Ascending aorta (tissue), 2 donors: Measurements from ENCODE around the gene GTSE1. TPM values are rescaled to one million over a fixed set of nuclear protein-coding genes. Genes with fewer than 3 reads are reported as not detected.

Experiments
- DNase-seq, 2 donors: peaks; one replicate each; pipeline ENCODE4 v3.0.0-alpha.2; 2019; ENCODE audit warnings: low spot score in 2 of 2
- H3K27ac ChIP-seq, 2 donors: fragments of 200-600 bp; sonication (generic); one replicate each; pipeline ENCODE4 v1.5.1; 2016 to 2017; ENCODE audit warnings: mild to moderate bottlenecking in 1 of 2
- H3K27me3 ChIP-seq: fragments of 200-600 bp; sonication (generic); one replicate; pipeline ENCODE4 v1.5.1; 2017
- H3K36me3 ChIP-seq, 2 donors: fragments of 200-600 bp; sonication (generic); one replicate each; pipeline ENCODE4 v1.5.1; 2016
- H3K4me1 ChIP-seq, 2 donors: fragments of 200-600 bp; sonication (generic); one replicate each; pipeline ENCODE4 v1.5.1; 2016 to 2017; ENCODE audit warnings: mild to moderate bottlenecking in 1 of 2
- H3K4me3 ChIP-seq, 2 donors: fragments of 200-600 bp; sonication (generic); one replicate each; pipeline ENCODE4 v1.5.1; 2016 to 2017; ENCODE audit warnings: mild to moderate bottlenecking in 1 of 2
- H3K9me3 ChIP-seq, 2 donors: fragments of 200-600 bp; sonication (generic); one replicate each; pipeline ENCODE4 v1.5.1; 2016
- intact Hi-C: fragments of 100-400 bp; cut with DNase I; formaldehyde crosslinking; loops from one replicate; pipeline ENCODE4 v1.15.1; 2023
- total RNA-seq: library from RNA; depleted of rRNA; stranded (reverse); fragments of >200 nt; gene quantifications from one replicate; pipeline ENCODE4 v1.1.0, GENCODE V29; 2016
- TF ChIP-seq, protein P1 (sequence below), 3 experiments: fragments of 200-600 bp in 2 of 3; fragments of 450-650 bp in 1 of 3; sonication (generic) in 2 of 3; IDR thresholded peaks; one replicate each; pipeline ENCODE4 v1.5.1; 2016 to 2019; ENCODE audit warnings: antibody characterized with exemption in 3 of 3, mild to moderate bottlenecking in 1 of 3, moderate library complexity in 1 of 3

GTSE1 gene
- total RNA-seq, 1 donor from 2014 or later = not detected

DNA sequence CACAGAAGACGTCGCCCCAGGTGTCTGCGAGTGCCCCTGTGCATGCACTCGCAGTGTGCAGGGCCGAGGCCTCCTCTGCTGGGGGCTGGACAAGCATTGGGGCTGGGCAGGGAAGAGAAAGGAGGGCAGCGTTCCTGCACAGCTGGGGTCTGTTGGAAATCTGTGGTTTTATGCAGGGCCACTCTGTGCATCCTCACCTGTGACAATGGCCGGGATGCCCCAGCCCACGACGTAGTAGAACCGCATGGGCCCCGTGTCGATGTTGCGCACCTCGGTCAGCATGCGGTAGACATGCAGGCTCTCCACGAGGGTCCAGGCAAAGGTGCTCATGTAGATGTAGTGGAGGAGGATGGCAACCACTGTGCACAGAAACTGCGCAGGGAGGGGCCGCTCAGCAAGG, 76.0 kb downstream of the GTSE1 start:
- Histone ChIP-seq H3K36me3 (no peaks in the 10 kb centered on the region), H3K9me3 (peaks cover 0 to 15% of the 10 kb centered on the region in 2 donors), H3K27ac (no peak overlapping the region), H3K4me1 (no peaks in the 10 kb centered on the region), H3K4me3 (no peak overlapping the region), H3K27me3 (no peaks in the 10 kb centered on the region)
- intact Hi-C loops = no loop called here
- DNase-seq = no peak
- TF ChIP-seq, protein P1, sequence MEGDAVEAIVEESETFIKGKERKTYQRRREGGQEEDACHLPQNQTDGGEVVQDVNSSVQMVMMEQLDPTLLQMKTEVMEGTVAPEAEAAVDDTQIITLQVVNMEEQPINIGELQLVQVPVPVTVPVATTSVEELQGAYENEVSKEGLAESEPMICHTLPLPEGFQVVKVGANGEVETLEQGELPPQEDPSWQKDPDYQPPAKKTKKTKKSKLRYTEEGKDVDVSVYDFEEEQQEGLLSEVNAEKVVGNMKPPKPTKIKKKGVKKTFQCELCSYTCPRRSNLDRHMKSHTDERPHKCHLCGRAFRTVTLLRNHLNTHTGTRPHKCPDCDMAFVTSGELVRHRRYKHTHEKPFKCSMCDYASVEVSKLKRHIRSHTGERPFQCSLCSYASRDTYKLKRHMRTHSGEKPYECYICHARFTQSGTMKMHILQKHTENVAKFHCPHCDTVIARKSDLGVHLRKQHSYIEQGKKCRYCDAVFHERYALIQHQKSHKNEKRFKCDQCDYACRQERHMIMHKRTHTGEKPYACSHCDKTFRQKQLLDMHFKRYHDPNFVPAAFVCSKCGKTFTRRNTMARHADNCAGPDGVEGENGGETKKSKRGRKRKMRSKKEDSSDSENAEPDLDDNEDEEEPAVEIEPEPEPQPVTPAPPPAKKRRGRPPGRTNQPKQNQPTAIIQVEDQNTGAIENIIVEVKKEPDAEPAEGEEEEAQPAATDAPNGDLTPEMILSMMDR (IDR thresholded peaks at IDR 0.05) = no peak

DNA sequence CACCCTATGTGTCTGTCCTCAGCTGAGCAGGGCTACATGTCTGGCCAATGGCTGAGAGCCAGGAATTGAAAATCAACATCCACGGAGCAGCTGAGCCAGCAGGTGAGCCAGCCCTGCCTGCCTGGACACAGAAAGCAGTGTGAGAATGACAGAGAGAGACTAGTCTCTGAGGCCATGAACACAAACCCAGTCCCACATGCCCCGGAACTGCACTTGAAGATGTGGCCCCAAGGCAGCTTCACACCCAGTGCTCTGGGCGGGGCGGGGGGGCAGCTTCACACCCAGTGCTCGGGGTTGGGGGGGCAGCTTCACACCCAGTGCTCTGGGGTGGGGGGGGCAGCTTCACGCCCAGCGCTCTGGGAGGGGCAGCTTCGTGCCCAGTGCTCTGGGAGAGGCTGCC, 76.5 kb downstream of the GTSE1 start:
- Histone ChIP-seq H3K9me3 (peaks cover 0 to 15% of the 10 kb centered on the region in 2 donors), H3K36me3 (no peaks in the 10 kb centered on the region), H3K27me3 (no peaks in the 10 kb centered on the region), H3K27ac (no peak overlapping the region), H3K4me1 (no peaks in the 10 kb centered on the region), H3K4me3 (no peak overlapping the region)
- TF ChIP-seq, protein P1 (IDR thresholded peaks at IDR 0.05) = no peak
- intact Hi-C loops = no loop called here
- no peak for DNase-seq

DNA sequence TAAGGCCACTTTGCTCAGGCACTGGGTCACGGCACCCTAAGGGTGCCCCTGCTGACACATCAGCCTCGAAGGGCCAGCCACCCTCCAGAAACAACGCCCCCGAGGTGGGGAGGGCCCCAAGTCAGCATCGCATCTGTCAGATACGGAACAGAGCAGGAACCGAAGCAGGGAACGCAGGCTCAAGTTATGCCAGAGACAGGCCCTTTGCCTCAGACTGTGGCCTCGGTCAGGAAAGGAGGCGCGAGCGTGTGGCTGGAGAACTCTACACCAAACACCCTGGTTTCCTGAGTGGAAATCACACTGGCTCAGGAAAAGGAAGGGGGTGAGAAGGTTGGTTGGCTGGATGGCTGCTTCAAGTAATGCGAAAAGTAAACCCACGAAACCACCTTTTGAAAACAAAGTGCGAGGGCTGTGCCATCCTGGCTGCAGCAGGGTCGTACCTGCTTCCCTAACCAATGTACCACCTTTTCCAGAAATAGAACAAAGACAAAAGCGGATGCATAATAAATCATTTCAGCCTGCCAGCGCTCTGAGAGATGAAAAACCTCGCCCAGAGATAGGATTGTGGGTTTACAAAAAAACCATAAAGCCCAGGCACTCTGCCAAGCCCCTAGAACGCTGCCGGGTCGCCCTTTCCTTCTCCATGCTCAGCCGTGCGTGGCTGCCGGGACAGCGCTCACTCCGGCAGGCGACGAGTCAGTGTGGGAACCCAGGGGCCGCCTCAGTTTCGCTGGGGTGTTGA, 77.4 kb downstream of the GTSE1 start:
- Histone ChIP-seq H3K4me3 (no peak overlapping the region), H3K27me3 (no peaks in the 10 kb centered on the region), H3K4me1 (no peaks in the 10 kb centered on the region), H3K27ac (no peak overlapping the region), H3K36me3 (no peaks in the 10 kb centered on the region), H3K9me3 (peaks cover 0 to 15% of the 10 kb centered on the region in 2 donors)
- DNase-seq = no peak
- intact Hi-C loops = no loop called here
- TF ChIP-seq, protein P1 (IDR thresholded peaks at IDR 0.05) = no peak

DNA sequence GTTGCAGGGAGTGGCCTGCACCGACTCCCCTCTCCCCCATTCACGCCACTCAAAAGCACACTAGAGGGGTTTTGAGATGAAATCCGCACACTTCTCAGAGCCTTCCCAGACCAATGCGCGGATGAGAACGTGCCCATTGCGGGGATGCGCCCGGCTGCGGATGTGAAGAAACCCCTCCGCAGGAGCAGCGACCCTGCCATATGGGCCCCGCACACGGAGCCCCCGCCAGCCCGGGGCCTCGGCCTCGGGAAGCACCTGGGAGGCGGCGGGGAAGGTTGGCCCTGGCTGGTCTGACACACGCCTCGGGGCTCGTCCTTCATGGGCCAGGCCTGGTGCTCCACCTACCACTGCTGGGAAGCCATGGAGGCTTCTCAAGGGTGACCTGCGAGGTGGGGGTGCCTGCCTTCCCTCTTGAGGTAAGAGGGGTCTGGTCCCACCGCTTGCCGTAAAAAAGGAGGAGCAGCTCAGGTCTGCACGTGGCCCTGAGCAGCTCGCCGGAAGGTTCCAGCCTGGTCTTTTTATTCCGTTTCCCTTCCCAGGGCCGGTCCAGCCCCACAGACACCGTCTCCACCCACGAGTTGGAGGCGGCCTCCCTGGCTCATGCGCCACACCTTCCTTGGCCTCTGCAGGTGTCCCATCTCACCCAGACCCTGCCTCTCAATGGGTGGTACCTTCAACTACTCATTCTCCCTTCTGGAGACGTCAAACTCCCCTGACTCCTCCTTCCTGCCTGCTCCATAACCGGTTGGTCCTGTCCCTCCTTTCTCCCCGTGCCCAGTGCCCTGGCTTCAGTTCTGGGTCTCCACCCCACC, 78.2 kb downstream of the GTSE1 start:
- Histone ChIP-seq H3K9me3 (peaks cover 0 to 15% of the 10 kb centered on the region in 2 donors), H3K27me3 (no peaks in the 10 kb centered on the region), H3K4me3 (no peak overlapping the region), H3K4me1 (no peaks in the 10 kb centered on the region), H3K27ac (no peak overlapping the region), H3K36me3 (no peaks in the 10 kb centered on the region)
- intact Hi-C loops = no loop called here
- TF ChIP-seq, protein P1 (IDR thresholded peaks at IDR 0.05) = no peak
- no peak for DNase-seq

DNA sequence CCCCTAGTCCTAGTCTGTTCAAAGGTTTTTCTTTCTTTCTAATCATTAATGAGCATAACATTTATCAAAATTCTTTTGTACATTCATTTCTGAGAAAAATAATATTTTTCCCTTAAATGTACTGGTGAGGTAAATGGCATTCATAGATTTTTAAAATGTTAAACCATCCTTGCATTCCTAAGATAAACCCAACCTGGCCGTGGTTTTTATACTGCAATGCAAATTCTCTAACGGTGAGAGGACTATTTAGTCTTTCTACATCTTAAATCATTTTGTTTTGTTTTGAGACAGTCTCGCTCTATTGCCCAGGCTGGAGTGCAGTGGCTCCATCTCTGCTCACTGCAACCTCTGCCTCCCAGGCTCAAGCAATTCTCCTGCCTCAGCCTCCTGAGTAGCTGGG, 79.4 kb downstream of the GTSE1 start:
- Histone ChIP-seq H3K36me3 (no peaks in the 10 kb centered on the region), H3K27ac (no peak overlapping the region), H3K4me1 (no peaks in the 10 kb centered on the region), H3K4me3 (no peak overlapping the region), H3K27me3 (no peaks in the 10 kb centered on the region), H3K9me3 (peaks cover 0 to 15% of the 10 kb centered on the region in 2 donors)
- TF ChIP-seq, protein P1 (IDR thresholded peaks at IDR 0.05) = no peak
- intact Hi-C loops = no loop called here
- DNase-seq = no peak
